GM18861 (cell line): ENCODE results near the gene TBC1D2.
A peak's percentile ranks its signal among the peaks of the same experiment; 100 is the strongest.

Experiments used
- ATAC-seq: cut with Tn5 transposase; IDR thresholded peaks from one replicate; pipeline ENCODE4 v1.9.1; 2021; ENCODE audit not compliant: unreplicated experiment

Gene TBC1D2

DNA sequence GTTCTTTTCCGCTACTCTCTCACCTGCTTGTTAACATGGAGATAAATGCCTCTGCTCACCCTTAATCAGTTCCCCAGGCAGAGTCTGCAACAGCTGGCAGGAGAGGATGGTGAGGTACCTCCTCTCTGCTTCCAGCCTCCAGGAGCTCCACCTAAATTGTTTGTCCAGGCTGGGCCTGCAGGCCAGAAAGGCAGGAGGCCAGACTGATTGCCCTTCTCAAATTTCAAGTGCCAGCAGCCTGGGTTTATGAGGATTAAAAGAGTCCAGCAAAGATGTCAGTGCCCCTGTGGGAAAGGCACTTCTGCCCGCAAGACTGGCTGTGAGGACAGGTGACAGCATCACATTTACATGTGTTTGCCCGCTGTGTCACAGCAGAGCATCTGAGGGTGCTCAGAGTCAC is 82.8 kb downstream of the TBC1D2 start:
- ATAC-seq = no peak

DNA sequence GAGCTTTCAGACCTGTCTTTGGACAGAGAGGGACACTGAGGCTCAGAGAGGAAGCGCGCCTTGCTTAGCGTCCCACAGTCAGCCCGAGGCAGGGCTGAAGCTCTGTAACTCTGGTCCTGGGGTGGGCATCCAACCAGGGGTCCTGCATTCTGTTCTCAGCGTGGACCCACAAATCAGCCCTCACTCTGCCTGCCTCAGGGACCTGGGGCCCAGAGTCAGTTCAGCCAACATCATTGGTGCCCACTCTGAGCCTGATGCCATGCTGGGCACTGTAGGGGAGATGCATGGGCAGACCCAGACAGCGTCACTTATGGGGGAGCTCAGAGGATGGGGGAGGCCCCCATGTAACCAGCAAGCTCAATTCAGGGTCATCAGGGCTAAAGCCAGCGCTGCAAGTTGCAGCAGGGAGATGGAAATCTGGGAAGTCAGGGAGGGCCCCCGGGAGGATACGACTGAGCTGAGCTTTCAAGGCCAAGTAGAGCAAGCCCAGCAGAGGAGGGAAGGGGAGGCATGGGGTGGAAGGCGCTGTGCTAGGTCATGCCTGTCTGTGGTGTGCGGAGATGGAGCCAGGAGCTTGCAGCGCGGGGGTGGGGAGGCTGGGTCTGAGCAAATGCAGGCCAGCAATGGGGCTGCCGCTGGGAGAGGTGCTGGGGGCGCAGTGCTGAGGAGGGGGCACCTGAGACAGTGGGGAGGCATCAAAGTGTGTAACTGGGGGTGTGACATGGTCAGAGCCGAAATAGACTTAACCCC is 84.1 kb downstream of the TBC1D2 start:
- ATAC-seq = no peak

DNA sequence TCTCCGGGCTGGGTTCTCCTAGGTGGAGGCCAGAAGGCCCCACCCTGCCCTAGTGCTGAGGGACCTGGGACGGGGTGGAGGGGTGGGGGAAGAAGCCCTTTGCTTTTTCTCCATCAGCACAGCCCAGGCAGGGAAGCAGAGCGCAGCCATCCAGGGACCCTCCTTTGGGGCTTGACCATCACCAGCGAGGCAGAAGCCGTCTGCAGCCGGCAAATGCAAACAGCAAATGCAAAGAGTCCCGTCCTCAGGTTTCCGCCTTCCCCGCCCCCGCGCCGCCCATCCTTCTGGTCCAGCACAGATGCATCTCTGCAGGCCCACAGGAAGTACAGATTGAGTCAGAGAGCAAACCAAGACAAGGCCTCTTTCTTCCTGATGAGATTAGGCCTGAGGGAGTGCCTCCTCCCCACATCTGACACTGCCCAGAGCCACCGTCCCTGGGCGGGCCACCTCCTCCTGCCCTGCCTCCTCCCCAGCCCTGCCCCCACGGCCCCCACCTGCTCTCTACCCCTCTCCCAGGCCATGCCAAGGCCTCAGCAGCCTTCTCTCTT is 86.4 kb downstream of the TBC1D2 start:
- peak; percentile 96 for ATAC-seq

DNA sequence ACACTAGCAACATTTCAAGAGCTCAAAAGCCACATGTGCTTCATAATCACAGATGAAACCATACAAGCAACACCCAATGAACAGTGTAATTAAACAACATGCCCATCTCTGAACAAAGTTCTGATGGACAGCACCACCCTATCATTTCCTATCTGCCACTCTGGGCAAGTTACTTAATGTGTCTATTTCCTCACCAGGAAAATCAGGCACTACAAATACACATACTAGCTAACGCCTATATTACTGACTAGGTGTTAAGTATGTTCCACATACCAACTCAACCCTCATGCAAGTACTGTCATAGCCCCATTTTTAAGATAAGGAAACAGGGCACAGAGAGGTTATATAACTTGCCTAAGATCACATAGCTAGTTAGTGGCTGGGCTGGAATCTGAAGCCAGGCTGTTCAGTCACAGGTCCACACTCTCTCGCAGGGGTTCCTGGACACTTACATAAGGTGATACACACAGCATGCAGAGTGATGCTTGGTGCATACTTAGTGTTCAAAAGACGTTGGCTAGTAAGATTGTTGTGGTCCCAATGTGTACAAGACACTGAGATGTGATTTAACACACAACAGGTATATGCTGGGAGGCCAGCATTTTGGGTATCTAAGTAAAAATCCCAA is 87.2 kb downstream of the TBC1D2 start:
- ATAC-seq = no peak

DNA sequence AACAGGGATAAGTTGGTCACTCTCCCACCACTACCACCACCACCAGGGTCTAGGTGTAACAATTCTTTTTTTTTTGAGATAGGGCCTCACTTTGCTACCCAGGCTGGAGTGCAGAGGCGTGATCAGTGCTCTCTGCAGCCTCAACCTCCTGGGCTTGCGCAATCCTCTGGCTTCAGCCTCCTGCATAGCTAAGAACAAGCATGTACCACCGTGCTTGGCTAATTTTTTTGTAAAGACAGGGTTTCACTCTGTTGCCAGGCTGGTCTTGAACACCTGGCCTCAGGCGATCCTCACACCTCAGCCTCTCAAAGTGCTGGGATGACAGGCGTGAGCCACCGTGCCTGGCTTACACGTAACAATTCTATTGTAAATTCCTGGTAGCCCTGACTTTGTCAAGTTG is 90.5 kb downstream of the TBC1D2 start:
- ATAC-seq = no peak

DNA sequence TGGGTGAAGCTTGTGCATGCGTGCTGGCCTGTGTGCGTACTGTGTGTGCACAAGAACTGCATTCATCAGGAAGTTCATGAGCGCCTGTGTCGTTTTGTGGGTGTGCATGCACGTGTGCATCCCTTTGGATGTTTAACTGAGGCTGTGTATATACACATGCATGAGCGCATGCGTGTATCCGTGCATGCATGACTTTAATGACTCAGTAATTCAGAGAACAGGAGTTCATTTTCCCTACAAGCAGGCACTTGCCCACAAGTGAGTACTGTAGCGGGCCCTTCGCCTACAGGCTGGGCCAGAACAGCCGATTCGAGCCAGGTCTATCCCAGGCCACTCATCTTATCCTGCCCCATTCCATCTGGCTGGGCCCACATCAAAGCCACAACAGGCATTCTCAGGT is 92.8 kb downstream of the TBC1D2 start:
- no peak for ATAC-seq

DNA sequence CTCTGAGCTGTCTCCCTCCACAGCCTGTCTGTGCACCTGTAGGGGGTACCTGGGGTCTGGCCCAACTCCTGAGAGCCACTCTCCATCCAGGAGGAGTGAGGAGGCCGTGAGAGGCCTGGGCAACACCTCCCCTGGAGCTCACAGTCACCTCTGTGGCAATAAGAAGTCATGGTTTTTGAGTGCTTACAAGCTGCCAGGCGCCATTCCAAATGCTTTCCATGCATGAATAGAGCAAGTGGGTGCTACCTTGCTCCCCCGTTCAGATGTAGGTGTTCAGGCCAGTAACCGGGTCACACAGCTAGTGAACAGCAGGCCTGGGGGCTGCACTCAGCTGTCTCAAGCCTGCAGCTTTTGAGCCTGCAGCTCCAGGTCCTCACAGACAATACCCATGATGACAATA is 93.6 kb downstream of the TBC1D2 start:
- ATAC-seq = no peak

DNA sequence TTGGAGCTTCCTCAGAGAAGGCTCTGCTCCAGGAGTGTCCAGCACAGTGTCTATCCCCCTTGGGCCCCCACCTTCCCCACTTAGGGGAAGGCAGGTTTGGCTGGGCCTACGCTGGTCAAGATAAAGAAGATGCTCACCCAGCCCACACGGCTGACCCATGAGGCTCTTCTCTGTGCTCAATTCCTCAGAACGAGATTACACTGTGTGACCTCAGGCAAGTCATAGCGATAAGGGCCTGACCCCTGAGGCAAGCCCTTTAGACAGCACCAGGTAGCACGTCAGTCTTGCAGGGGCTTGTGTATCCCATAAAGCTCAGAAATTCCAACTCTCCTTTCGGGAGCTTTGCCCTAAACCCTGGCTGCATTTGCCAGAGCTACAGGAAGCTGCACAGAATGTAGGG is 95.7 kb downstream of the TBC1D2 start:
- ATAC-seq = no peak

DNA sequence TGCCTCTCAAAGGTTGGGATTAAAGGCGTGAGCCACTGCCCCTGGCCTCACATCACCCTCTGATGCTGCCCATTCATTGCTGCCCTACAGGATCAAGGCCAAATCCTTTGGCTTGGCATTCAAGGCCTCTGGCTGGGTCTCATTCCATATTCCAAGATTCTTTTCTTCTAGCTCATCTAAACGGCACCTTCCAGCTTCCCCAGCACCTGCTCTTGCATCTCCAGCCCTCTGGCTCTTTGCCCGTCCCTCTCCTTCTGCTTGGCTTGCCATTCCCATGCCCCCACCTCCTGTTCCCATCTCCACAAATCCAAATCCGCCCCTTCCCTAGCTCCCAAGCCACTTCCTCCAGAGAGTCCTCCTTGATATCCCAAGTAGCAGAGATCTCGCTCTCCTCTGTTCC is 96.1 kb downstream of the TBC1D2 start:
- ATAC-seq = no peak

DNA sequence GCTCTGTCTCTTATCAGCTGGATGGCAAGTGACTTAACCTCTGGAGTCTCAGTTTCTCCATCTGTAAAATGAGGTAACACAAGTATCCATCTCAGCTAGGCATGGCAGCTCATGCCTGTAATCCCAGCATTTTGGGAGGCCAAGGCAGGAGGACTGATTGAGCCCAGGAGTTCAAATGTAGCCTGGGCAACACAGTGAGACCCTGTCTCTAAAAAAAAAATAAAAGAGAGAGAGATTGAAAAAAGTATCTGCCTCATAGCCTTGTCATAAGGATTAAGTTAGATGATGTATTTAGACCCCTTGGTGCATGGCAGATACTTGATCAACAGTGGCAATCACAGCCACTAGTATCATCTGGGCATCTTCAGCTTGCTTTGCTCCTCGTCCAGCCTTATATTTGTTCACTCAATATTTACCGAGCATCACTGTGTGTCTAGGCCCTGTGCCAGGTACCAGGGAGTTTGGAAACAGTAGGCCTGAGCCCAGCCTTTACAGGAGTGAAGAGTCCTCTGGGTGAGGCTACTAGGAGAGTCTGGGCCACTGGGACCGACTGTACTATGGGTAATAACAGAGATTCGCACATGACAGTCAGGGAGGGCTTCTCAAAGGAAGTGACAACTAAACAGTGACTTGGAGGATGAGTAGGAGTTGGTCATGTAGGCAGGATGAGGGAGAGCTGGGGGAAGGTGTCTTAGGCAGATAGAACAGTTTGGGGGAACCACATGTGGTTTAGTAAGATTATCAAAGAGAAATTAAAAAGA is 97.2 kb downstream of the TBC1D2 start:
- no peak for ATAC-seq

DNA sequence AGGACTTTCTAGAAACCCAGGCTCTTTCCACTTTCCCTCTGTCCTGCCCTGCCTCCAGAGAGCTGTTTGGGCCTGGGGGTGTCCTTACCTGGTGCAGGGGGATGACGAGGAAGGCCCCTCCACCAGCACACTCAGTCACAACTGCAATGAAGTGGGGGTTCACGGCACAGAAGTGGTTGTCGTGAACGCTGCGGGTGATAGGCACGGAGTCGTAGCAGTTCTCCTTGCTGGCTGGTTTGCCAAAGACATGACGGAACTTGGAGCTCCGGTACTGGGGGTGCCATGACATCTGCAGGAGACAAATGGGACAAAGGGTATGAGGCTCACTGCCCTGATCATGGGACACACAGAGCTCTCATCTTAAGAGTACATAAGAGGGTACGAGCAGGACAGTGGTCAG is 98.1 kb downstream of the TBC1D2 start:
- ATAC-seq = no peak

DNA sequence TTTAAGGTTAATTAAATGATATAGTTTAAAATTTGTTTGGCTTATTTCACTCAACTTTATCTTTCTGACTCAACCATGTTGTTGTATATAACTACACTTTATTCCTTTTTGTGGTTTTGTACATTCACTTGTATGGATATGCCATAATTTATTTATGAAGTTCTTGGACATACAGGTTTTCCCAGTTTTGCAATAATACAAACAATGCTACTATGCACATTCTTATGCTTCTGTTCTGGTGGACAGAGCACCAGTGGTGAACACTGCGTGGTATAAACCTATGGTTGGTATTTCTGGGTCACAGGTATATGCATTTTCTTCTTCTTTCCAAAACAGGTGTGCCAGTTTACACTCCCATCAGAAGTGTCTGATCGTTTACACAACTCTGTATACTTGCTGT is 100.8 kb downstream of the TBC1D2 start:
- no peak for ATAC-seq

DNA sequence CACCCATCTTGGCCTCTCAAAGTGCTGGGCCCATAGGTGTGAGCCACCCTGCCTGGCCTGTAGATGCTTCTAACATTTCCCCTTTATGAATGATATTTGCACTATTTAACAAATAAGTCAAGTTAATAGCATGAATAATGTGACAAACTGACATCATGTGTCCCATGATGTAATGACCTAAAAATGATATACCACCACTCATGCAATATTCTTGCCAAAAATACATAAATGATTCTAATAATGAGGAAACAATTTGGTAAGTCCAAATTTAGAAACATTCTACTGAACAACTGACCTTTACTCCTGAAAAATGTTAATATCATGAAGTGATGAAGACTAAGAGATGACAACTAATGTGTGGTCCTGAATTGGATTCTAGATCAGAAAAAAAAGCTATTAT is 102.9 kb downstream of the TBC1D2 start:
- ATAC-seq = no peak

DNA sequence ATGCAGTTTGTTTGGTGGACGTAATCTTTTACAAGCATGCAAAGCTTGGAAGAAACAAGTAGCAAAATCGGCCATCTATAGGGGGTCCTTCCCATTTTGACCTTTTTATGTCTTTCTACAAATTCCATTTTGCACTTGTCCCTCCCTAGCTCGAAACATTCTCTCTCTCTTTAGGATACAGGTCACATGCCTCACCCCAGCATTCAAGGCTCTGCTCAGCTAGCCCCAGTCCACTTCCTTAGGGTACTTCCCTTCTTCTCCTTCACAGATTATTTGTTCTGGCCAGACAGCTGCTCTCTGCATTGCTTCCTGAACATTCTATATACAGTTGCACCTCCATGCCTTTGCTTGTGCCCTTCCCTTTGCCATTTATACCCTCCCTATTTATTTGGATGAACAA is 104.7 kb downstream of the TBC1D2 start:
- no peak for ATAC-seq

DNA sequence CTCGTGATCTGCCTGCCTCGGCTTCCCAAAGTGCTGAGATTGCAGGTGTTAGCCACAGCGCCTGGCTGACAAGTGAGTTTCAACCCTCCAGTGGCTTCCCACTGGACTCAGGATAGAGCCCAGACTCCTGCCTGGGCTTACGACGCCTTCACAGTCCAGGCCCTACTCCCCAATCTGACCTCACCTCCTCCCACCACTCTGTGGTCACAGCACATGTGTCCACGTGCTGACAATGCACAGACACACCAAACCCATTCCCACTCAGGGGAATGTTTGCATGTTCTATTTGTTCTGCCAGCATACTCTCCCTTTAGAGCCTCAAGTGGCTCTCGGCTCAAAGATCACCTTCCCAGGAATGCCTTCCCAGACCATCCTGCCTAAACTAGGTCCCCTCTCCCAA is 105.3 kb downstream of the TBC1D2 start:
- no peak for ATAC-seq

DNA sequence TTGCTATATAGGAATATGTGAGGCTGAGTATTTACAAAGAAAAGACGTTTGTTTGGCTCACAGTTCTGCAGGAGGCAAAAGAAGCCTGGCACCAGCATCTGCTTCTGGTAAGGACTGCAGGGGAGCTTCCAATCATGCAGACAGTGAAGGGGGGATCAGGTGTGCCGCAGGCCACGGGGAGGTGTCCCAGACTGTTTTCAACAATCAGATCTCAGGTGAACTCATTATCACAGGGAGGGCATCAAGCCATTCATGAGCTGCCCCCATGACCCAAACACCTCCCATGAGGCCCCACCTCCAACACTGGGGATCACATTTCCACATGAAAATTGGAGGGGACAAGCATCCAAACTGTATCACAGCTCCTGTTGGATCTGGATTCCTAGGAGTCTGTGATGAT is 106.0 kb downstream of the TBC1D2 start:
- ATAC-seq = no peak
